ENCODE data around the gene TIGIT.

DNA sequence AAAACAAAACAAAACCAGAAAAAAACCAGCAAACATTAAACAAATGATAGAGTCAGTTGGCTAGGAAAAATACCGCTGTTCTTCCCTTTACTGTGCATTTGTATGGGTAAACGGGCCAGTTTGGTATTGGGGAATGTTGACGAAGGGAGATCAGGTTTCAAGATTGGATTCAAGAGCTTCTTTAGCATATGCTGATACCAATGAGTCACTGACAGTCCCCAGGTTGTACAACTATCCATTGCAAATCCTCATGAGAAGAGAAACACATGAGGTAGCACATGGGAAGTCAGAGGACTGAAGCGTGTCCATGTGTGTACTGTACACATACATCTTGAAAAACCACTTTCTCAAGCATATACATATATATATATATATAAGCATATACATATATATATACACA lies 25.6 kb downstream of the TIGIT start:
- TF ChIP-seq, protein P1, sequence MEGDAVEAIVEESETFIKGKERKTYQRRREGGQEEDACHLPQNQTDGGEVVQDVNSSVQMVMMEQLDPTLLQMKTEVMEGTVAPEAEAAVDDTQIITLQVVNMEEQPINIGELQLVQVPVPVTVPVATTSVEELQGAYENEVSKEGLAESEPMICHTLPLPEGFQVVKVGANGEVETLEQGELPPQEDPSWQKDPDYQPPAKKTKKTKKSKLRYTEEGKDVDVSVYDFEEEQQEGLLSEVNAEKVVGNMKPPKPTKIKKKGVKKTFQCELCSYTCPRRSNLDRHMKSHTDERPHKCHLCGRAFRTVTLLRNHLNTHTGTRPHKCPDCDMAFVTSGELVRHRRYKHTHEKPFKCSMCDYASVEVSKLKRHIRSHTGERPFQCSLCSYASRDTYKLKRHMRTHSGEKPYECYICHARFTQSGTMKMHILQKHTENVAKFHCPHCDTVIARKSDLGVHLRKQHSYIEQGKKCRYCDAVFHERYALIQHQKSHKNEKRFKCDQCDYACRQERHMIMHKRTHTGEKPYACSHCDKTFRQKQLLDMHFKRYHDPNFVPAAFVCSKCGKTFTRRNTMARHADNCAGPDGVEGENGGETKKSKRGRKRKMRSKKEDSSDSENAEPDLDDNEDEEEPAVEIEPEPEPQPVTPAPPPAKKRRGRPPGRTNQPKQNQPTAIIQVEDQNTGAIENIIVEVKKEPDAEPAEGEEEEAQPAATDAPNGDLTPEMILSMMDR (IDR thresholded peaks at IDR 0.05) = no peak
- no peak for TF ChIP-seq POLR2A (IDR thresholded peaks at IDR 0.05)

Data from body of pancreas (tissue), 4 donors.